GM21526 (cell line): Measurements from ENCODE around the gene GRK5.
"Not testable (repeated sequence)": the region's sequence is repeated elsewhere in the genome, so short reads cannot be mapped to it uniquely, and the experiment has no call there.

Experiments
- ATAC-seq: cut with Tn5 transposase; IDR thresholded peaks from one replicate; pipeline ENCODE4 v1.9.1; 2021; ENCODE audit warnings: moderate library complexity; ENCODE audit not compliant: unreplicated experiment, low FRiP score

GRK5 gene

DNA sequence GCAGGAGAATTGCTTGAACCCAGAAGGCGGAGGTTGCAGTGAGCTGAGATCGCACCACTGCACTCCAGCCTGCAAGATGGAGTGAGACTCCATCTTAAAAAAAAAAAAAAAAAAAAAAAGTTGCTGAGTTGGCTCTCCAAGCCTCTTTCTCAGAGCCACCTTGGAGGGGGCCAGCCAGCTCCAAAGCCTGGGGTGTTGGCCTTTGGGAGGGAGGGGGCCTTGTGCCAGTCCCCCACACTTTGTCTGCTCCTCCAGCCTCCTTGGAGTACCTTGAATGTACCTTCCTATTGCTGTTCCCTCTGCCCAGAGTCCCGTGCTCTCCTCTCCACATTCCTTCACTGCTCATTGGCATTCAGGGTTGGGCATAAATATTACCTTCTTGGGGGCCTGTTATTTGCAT, 62.4 kb downstream of the GRK5 start:
- ATAC-seq: no peak

DNA sequence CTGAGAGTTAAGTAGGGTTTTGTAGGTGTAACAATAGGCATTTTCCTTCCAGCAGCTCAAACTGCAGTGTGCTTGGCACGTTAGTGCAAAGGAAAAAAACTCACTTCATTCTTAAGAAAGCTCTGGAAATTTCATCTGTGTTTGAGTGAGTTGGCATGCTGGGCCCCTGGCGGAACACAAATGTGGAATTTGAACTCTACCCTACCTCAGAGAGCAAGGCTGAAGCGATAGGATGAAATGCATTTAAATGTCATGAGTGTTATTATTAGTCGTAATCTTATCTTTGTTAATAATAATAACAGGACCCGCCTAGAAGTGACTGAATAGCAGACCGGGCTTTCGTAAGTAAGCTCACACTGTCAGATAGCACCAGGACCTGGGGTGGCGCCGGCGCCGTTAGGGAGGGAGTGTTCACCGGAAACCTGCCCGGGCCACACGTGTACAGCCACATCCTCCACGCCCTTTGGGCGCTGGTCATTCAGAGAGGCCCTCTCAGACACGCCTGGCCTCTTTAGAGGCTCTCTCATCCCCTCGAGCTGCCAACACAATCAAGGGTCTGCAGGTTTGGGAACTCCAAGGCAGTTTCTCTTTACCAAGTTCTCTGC, 63.5 kb downstream of the GRK5 start:
- ATAC-seq: peak; percentile 44

DNA sequence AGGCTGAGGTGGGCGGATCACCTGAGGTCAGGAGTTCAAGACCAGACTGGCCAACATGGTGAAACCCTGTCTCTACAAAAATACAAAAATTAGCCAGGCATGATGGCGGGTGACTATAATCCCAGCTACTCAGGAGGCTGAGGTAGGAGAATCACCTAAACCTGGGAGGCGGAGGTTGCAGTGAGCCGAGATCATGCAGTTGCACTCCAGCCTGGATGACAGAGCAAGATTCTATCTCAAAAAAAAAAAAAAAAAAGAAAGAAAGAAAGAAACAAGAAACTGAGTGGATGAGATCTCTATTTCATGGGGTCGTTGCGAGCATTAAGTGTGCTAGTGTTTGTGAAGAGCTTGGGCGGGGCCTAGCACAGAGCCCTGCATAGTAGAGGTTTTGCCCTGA, 65.0 kb downstream of the GRK5 start:
- not testable (repeated sequence) for ATAC-seq

DNA sequence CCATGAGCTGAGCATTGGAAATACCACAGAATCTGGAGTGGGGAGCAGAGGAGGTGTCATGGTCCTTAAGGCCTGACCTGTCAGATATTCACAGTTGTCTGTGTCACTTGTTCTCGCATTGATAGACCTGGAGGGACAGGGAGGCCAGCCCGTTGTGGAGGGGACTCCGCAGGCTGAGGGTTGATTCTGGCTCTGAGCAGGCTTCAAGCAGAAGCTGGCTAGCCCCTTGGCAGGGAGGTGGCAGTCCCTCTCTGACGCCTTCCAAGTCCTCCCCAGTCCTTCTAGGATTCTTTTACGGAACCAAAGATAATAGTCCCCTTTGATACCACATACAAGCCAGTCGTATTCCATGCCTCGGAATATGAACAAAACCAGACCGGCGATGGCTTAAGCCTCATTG, 65.4 kb downstream of the GRK5 start:
- ATAC-seq: no peak

DNA sequence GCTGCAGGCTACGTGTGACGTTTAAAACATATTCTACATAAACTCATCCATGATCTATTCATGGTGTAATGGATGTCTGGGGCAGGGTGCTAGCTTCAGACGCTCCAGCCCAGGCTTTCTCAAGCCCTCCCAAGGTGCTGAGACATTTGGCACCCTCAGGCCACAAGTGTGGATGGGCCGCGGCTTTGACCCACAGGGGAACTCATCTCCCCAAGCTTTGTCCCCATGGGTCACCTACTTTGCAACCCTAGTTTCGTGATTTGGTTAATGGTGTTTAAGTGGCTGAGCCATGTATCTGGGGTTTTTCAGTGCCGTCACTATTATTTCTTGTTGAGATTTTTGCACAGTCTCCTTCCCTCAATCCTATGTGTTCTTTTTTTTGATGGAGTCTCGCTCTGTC, 66.0 kb downstream of the GRK5 start:
- ATAC-seq: no peak

DNA sequence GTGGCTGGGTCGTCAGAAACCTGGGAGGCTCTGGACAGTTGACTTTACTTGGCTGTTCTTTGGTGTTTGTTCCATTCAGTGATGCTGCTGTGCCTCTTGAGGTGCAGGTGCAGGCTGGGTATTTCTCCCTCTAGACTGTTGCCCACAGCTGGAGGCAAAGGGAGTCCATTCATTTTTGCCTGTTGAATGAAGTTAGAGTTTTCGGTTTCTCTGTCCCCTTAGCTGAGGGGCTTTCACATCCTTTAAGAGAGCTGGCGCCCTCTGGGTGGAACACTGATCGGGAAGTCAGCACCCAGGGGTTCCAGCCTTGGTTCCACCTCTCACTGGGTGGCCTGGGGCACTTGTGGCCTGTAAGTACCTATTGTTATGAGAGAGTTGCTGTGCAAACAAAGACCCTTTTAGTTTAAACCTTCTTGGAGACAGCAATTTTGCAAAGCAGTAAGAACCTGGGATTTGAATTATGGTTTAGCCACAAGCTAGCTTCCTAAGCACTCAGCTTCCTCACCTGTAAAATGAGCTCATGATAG, 67.2 kb downstream of the GRK5 start:
- ATAC-seq: no peak

DNA sequence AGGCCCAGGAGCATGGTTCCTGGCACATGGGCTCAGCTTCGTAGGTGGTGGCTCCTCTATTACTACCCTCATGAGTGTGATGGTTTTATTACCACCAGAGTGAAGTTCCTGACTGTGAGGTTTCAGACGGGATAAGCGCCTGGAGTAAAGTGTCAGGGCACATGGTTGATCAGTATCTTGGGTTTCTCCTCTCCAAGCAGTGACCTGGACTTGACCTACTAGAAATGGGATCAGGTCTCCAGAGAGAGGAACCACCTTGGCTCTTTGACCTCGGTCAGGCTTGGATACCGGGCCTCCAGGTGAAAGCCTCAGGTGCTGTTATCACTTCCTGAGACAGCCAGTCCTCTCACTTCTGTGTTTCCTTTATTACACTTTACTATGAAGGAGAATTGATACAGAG, 67.7 kb downstream of the GRK5 start:
- no peak for ATAC-seq

DNA sequence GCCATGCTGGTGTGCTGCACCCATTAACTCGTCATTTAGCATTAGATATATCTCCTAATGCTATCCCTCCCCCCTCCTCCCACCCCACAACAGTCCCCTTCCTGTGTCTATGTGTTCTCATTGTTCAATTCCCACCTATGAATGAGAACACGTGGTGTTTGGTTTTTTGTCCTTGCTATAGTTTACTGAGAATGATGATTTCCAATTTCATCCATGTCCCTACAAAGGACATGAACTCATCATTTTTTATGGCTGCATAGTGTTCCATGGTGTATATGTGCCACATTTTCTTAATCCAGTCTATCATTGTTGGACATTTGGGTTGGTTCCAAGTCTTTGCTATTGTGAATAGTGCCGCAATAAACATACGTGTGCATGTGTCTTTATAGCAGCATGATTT, 68.8 kb downstream of the GRK5 start:
- ATAC-seq: not testable (repeated sequence)

DNA sequence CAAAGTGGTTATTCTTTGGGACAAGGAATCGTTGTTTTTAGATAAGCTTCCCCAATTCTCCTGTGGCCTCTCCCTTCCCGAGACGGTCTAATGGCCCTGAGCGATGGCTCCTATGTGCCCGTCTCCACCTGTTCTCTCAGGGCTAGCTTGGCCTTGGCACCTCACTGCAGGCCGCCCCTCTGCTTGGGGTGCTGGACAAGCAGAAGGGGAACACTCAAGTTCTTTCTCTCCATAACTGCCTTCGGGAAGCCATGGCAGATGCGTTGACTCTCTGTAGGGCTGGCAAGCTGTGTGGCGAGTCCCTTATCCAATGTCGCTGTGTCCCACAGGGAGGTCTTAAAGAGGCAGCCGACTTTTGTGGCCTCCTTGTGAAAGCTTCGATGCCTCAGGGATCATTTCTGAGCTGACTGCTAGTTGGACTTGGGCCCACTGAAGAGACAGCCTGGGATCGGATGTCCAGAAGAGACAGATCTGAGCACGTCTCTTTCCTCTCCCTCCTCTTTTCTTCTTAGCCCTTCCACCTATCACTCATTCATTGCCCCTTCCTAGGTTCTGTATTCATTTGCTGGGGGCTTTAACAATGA, 70.8 kb downstream of the GRK5 start:
- ATAC-seq: no peak

DNA sequence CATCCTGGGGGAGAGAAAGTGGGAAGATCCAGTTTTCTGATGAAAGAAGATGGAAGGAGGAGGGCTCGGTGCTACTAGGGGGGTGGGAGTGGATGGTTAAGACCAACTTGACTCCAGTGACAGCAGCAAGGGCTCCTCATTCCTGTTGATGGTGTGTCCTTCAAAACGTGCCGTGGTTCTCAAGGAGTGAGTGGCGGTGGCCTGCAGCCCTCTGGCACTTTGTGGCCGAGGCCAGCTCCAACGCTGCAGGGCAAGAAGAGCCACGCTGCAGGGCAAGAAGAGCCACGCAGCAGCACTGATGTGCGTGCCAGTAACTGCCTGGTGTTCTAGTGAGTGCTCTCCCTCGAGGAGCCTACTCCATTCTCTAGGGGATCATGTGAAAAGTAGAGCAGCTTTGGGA, 72.1 kb downstream of the GRK5 start:
- no peak for ATAC-seq

DNA sequence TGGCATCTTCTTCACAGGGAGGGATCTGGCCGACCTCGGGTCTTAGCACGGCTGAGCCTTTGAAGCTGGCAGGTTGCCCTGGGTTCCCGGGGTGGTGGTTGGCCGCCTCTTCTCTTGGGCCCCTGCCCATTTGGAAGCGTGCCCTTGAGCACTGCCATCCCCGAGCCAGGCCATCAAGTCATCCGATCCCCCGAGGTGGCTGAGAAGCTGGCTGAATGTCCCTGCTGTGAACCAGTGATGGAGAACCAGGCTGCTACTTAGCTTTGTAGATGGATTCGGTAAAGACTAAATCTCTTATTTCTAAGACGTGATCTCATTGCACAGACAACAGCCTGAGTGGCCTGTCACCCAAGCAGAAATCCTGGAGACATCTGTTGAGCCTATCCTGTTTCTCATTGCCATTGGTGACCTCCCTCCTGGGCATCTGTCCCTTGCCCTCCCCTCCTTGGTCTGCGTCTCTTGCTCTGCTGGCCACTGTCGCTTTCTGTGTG, 74.3 kb downstream of the GRK5 start:
- ATAC-seq: no peak

DNA sequence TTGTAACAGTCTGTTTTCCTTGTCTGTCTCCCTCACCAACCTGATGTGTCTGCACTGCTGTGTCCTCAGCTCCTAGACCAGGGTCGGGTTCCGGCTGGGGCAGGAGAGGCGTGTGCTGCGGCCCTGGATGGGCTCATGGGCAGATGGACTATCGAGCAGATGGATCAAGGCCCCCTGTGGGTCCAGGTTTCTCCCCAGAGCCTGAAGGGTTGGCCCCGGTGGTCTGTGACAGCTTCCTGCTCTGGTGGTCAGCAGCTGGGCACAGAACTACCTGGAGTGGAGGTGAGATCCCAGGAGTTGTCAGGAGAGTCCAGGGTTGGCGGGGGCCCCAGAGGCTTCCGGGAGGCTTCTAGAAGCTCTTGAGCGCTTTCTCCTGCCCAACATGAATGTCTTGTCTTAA, 75.1 kb downstream of the GRK5 start:
- no peak for ATAC-seq

DNA sequence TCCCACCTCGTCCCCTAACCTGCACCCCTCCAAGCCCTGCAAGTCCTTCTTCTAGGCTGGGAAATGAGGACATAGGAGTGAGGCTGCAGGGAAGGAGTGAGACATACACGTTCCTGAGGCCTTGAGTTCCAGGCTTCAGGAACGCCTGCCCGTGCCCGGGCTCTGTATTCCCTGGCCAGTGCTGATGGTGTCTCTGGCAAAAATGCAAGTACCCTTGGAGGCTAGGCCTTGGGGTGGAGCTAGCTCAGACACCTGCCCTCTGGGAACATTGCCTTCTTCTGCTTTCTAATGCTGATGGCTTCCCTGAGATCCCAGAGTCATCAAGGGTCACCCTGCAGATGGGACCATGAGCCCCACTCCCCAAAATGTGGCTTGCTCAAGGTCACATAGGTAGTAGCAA, 76.0 kb downstream of the GRK5 start:
- no peak for ATAC-seq

DNA sequence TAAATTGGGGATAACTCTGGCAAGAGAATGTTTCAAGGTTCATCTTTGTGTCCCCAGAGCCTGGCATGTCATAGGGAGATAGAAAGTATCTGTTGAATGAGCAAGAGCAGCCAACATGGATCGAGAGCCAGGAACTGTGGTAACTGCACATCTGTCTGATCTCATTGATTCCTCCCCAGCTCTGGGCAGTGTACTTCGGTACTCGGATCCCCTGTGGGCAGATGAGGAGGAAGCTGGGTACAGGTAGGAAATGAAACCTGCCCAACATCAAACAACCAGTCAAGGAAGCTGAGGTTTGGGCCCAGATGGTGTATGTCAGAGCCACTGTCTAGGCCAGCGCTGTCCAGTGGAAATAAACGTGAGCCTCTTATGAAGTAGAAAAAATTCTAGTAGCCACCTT, 76.4 kb downstream of the GRK5 start:
- ATAC-seq: no peak

DNA sequence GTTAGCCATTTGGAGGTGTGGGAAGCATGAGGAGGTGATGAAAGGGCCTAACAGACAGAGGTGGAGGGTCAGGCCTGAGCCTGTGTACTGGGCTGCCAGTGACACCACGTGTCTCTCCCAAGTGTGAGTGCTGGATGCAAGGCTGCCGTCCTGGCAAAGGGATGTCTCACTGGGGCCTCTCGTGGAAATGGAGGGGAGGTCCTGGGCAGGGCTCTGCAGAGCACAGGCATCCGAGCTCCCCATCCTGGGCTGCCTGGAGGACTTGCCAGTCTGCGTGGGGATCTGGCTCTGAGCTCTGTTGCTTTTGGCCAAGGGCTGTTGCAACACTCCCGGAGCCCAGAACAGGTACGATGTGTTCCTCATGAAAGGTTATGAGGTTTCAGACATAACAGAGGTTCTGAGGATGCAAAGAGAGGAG, 77.3 kb downstream of the GRK5 start:
- ATAC-seq: no peak

DNA sequence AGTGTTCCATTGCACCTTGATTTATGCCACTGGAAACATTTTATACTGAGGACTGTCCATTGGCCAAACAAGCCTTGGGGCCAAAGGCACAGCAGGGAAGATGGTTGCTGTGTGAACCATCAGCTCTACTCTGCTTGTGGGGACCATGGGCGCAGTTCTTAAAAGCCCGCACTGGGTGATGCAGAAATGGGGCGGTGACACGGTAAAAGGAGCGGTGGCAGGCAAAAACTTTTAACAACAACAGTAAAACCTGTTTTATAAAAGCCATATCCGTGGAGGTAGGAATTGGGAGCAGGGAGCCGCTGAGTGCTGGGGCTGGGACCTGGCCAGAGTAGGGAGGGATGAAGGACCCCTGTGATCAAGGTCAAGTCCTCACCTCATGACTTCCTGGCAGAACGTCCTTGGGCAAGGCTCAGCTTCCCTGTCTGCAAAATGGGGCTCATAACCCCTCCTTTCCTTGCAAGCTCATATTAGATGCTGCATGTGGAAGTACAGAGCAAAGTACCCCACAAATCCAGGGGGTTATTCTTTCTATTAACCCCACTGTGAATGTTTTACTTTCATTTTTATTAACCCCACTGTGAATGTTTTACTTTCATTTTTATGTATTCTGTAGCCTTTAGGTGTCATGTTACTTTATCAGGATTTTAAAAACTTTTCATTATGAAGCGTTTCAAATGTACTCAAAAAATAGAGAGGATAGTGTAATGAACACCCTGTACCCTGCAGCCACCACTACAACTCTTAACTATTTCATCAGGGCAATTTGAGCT, 78.3 kb downstream of the GRK5 start:
- ATAC-seq: no peak

DNA sequence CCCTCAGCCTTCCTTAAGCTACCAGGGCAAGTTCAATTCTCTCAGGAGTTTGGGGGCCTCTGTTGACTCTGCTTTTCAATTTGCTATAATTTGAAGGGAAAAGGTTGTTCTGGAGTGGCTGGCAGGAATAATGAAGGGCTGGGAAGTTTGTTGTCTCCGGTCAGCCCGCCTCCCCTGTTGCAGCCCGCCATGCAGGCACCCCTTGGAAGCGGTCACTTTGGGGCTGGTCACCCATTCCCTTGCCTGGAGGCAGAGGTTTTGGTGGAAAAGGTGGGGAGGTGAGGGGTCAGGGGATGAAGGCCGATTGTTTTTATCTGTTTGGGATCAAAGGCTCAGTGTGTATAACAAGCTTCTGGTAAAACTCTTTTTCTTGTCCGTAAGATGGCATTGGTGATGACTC, 79.1 kb downstream of the GRK5 start:
- no peak for ATAC-seq

DNA sequence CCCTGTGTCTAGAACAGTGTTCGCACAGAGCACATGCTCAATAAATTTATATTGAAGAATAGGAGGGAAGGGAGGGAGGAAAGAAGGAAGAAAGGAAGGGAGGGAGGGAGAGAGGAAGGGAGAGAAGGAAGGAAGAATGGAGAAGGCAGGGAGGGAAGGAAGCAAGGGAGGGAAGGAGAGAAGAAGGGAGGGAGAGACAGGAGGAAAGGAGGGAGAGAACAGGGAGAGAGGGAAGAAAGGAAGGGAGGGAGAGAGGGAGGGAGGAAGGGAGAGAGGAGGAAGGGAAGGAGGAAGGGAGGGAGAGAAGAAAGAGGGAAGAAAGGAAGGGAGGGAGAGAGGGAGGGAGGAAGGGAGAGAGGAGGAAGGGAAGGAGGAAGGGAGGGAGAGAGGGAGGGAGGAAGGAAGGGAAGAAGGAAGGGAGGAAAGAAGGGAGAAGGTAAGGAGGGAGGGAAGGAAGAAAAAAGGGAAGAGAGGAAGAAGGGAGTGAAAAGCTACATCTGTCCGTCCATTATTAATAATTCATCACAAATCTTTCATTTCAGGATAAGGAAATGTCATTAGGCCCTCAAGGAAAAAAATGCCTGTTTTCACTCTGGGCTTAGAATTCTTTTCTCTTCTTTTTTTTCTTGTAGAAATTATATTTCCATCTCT, 79.7 kb downstream of the GRK5 start:
- no peak for ATAC-seq

DNA sequence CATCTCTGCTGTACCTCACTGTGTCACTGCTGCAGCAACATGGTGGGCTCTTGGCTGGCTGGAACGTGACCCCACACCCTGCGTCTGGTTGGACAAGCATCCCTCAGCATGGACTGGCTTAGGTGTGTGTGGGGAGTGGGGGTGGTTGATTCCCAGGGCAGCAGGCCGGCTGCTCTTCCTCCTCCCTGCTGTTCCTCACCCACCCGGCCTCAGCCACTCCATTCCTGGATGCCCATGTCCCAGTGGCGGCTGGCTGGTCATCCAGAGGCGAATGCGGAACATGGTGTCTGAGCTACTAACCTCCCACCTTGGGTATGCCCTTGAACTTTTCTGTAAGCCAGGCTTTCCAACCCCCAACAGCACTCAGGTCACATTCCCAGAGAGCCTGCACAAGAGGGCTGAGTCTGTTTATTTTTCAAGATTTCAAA, 81.2 kb downstream of the GRK5 start:
- ATAC-seq: no peak

DNA sequence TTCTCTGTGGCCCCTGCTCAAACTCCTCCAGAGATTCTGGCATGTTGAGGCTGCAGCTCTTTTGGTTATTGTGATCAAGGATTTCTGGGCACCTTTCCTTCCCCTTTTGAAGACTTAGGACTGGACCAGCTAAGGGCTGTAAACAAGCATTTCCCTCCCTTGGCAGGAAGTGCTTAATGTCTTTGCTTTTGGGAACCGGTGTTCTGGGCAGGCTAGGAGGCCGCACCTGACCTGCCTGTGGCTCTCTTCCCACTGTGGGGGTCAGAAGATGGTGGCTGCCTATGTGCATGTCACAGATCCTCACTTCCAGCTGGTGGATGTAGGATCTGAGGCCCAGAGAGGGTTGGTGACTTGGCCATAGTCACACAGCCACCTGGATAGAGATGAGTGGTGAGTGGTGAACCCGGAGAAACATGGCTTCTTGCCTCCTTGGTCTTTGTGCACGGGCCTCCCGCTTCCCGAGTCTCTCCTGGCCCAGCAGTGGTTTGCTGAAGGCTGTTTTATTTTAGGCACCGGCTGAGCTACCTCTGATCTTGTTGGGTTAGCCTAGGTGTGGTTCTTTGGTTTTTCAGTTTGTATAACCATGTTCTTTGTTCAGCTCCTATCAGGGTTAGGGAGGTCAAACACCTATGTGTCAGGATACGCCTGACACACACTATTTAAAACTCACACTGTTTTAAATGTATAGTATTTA, 82.0 kb downstream of the GRK5 start:
- no peak for ATAC-seq
